ENCODE measurements around the gene GP9.

The GP9 gene

GRCh38 chr3:129028866-129029265 lies 31.7 kb upstream of the GP9 start:
- no peak for DNase-seq (ENCODE audit: low read depth in 1 of 2, low spot score in 1 of 2)

- DNase-seq (ENCODE audit: low read depth in 1 of 2, low spot score in 1 of 2), result no peak
Measured at GRCh38 chr3:129030611-129031010, 30.0 kb upstream of the GP9 start.

- no peak for DNase-seq (ENCODE audit: low read depth in 1 of 2, low spot score in 1 of 2)
Measured at GRCh38 chr3:129031476-129032215, 28.9 kb upstream of the GP9 start.

GRCh38 chr3:129032716-129033115 lies 27.9 kb upstream of the GP9 start:
- no peak for DNase-seq (ENCODE audit: low read depth in 1 of 2, low spot score in 1 of 2)

GRCh38 chr3:129033151-129033550 lies 27.4 kb upstream of the GP9 start:
- no peak for DNase-seq (ENCODE audit: low read depth in 1 of 2, low spot score in 1 of 2)

GRCh38 chr3:129033633-129034321 lies 26.8 kb upstream of the GP9 start:
- DNase-seq (ENCODE audit: low read depth in 1 of 2, low spot score in 1 of 2), result no peak

GRCh38 chr3:129034642-129035041 lies 25.9 kb upstream of the GP9 start:
- no peak for DNase-seq (ENCODE audit: low read depth in 1 of 2, low spot score in 1 of 2)

GRCh38 chr3:129035360-129036221 lies 25.0 kb upstream of the GP9 start:
- DNase-seq (ENCODE audit: low read depth in 1 of 2, low spot score in 1 of 2), result no peak

- no peak for DNase-seq (ENCODE audit: low read depth in 1 of 2, low spot score in 1 of 2)
Measured at GRCh38 chr3:129036222-129037092, 24.1 kb upstream of the GP9 start.

- DNase-seq (ENCODE audit: low read depth in 1 of 2, low spot score in 1 of 2), result no peak
Measured at GRCh38 chr3:129037093-129037419, 23.5 kb upstream of the GP9 start.

GRCh38 chr3:129038121-129038855 lies 22.3 kb upstream of the GP9 start:
- no peak for DNase-seq (ENCODE audit: low read depth in 1 of 2, low spot score in 1 of 2)

GRCh38 chr3:129039271-129040038 lies 21.1 kb upstream of the GP9 start:
- DNase-seq (ENCODE audit: low read depth in 1 of 2, low spot score in 1 of 2), result no peak

GRCh38 chr3:129040039-129040336 lies 20.6 kb upstream of the GP9 start:
- DNase-seq (ENCODE audit: low read depth in 1 of 2, low spot score in 1 of 2), result no peak

GRCh38 chr3:129040579-129041300 lies 19.8 kb upstream of the GP9 start:
- no peak for DNase-seq (ENCODE audit: low read depth in 1 of 2, low spot score in 1 of 2)

- peak in 1 of 2 donors; percentile 26 for DNase-seq (ENCODE audit: low read depth in 1 of 2, low spot score in 1 of 2)
Measured at GRCh38 chr3:129045675-129046036, 14.9 kb upstream of the GP9 start.

- no peak for DNase-seq (ENCODE audit: low read depth in 1 of 2, low spot score in 1 of 2)
Measured at GRCh38 chr3:129046037-129046731, 14.4 kb upstream of the GP9 start.

GRCh38 chr3:129046732-129047552 lies 13.6 kb upstream of the GP9 start:
- DNase-seq (ENCODE audit: low read depth in 1 of 2, low spot score in 1 of 2), result no peak

- DNase-seq (ENCODE audit: low read depth in 1 of 2, low spot score in 1 of 2), result no peak
Measured at GRCh38 chr3:129047553-129047839, 13.1 kb upstream of the GP9 start.
